Body of pancreas (tissue), 4 donors: ENCODE data around the gene CFAP53.

Experiments used
- POLR2A ChIP-seq, 3 donors: fragments of 450-650 bp; IDR thresholded peaks; one replicate each; pipeline ENCODE4 v1.6.1; 2016; ENCODE audit warnings: antibody characterized with exemption in 3 of 3, mild to moderate bottlenecking in 2 of 3
- TF ChIP-seq, protein P1 (sequence below), 7 experiments: fragments of 450-650 bp in 4 of 7; fragments of 200-600 bp in 3 of 7; sonication (generic) in 3 of 7; IDR thresholded peaks; one replicate each; pipeline ENCODE4 v1.5.1; 2016 to 2019; ENCODE audit warnings: antibody characterized with exemption in 7 of 7

DNA sequence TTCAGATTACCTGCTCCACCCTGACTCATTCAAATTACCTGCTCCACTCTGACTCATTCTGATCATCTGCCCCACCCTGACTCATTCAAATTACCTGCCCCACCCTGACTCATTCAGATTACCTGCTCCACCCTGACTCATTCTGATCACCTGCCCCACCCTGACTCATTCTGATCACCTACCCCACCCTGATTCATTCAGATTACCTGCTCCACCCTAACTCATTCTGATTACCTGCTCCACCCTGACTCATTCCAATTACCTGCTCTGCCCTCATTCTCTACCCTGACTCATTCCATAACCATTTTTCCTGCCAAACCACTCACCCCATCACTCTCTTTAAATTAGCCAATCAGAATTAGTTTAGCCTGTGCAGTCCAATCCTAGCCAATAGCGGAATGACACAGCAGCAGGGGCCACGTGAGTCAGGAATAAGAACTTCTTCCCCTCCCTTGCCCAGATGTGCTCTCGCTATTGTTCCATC, 26.2 kb downstream of the CFAP53 start:
- TF ChIP-seq, protein P1, sequence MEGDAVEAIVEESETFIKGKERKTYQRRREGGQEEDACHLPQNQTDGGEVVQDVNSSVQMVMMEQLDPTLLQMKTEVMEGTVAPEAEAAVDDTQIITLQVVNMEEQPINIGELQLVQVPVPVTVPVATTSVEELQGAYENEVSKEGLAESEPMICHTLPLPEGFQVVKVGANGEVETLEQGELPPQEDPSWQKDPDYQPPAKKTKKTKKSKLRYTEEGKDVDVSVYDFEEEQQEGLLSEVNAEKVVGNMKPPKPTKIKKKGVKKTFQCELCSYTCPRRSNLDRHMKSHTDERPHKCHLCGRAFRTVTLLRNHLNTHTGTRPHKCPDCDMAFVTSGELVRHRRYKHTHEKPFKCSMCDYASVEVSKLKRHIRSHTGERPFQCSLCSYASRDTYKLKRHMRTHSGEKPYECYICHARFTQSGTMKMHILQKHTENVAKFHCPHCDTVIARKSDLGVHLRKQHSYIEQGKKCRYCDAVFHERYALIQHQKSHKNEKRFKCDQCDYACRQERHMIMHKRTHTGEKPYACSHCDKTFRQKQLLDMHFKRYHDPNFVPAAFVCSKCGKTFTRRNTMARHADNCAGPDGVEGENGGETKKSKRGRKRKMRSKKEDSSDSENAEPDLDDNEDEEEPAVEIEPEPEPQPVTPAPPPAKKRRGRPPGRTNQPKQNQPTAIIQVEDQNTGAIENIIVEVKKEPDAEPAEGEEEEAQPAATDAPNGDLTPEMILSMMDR (IDR thresholded peaks at IDR 0.05): no peak
- no peak for TF ChIP-seq POLR2A (IDR thresholded peaks at IDR 0.05)
